PC-9 (cell line): Measurements from ENCODE around the gene AKAP8L. TPM values are rescaled to one million over a fixed set of nuclear protein-coding genes. Genes with fewer than 3 reads are reported as not detected.

Source experiments
- BruUV-seq: library from RNA; stranded (reverse); fragments of 400-500 nt; replicated peaks from 2 replicates; lab custom pipeline; 2021; lab: Mats Ljungman, UMichigan
- CTCF ChIA-PET: fragments of 300-600 bp; sonication (Branson Sonifier 250); formaldehyde crosslinking; loops from one replicate; lab custom pipeline; 2022; ENCODE audit warnings: antibody characterized with exemption; lab: Charles Lee
- POLR2A ChIA-PET: fragments of 300-600 bp; sonication (Branson Sonifier 250); formaldehyde crosslinking; loops from one replicate; lab custom pipeline; 2022; ENCODE audit warnings: antibody characterized with exemption; ENCODE audit not compliant: unreplicated experiment; lab: Charles Lee
- DNase-seq, 2 experiments: peaks; one replicate each; pipeline versions ENCODE4 v3.0.0 to v3.0.0-alpha.2; 2015 to 2022; ENCODE audit warnings: mixed read lengths in 1 of 2
- H2AFZ ChIP-seq: fragments of 200-600 bp; sonication (generic); 2 replicates; pipeline ENCODE4 v1.8.1; 2017; ENCODE audit warnings: antibody characterized with exemption
- H3F3A ChIP-seq: fragments of 200-600 bp; sonication (generic); 2 replicates; pipeline ENCODE4 v1.8.1; 2017; ENCODE audit warnings: antibody characterized with exemption, mild to moderate bottlenecking, low read depth; ENCODE audit not compliant: insufficient read depth
- H3K27ac ChIP-seq: fragments of 200-600 bp; sonication (generic); 2 replicates; pipeline ENCODE4 v1.6.1; 2016; ENCODE audit warnings: mixed run types
- H3K27me3 ChIP-seq: fragments of 200-600 bp; sonication (generic); 2 replicates; pipeline ENCODE4 v1.6.1; 2016; ENCODE audit warnings: low read depth, mixed run types; ENCODE audit not compliant: insufficient read depth
- H3K36me3 ChIP-seq: fragments of 200-600 bp; sonication (generic); 2 replicates; pipeline ENCODE4 v1.6.1; 2016; ENCODE audit warnings: low read depth, mixed run types
- H3K4me1 ChIP-seq: fragments of 200-600 bp; sonication (generic); replicated peaks from 2 replicates; pipeline ENCODE4 v1.6.1; 2016; ENCODE audit warnings: mixed run types; ENCODE audit not compliant: insufficient read depth
- H3K4me2 ChIP-seq: fragments of 200-600 bp; sonication (generic); 2 replicates; pipeline ENCODE4 v1.6.1; 2017; ENCODE audit warnings: mixed run types
- H3K4me3 ChIP-seq: fragments of 200-600 bp; sonication (generic); 2 replicates; pipeline ENCODE4 v1.6.1; 2016; ENCODE audit warnings: mixed run types
- H3K79me2 ChIP-seq: fragments of 200-600 bp; sonication (generic); 2 replicates; pipeline ENCODE4 v1.6.1; 2017; ENCODE audit warnings: low read depth, mixed run types
- H3K9me2 ChIP-seq: fragments of 200-600 bp; sonication (generic); 2 replicates; pipeline ENCODE4 v1.8.1; 2017; ENCODE audit warnings: mild to moderate bottlenecking; ENCODE audit not compliant: insufficient read depth
- H3K9me3 ChIP-seq: fragments of 200-600 bp; sonication (generic); 2 replicates; pipeline ENCODE4 v1.8.1; 2016; ENCODE audit warnings: low read depth; ENCODE audit not compliant: insufficient read depth
- H4K20me1 ChIP-seq: fragments of 200-600 bp; sonication (generic); 2 replicates; pipeline ENCODE4 v1.8.1; 2017; ENCODE audit not compliant: insufficient read depth
- EZH2 ChIP-seq: fragments of 200-600 bp; sonication (generic); IDR thresholded peaks from 2 replicates; pipeline ENCODE4 v1.8.0; 2017; ENCODE audit warnings: antibody characterized with exemption, low read depth
- intact Hi-C: fragments of 100-400 bp; cut with micrococcal nuclease; formaldehyde crosslinking; loops from one replicate; pipeline ENCODE4 v1.10.0; 2022; ENCODE audit not compliant: unreplicated experiment
- total RNA-seq: library from RNA; stranded (reverse); gene quantifications from 2 replicates; pipeline ENCODE4 v1.2.3, GENCODE V29; 2021
- TF ChIP-seq, protein P1 (sequence below): fragments of 200-600 bp; sonication (generic); conservative IDR thresholded peaks from 2 replicates; pipeline ENCODE4 v1.6.1; 2017; ENCODE audit warnings: mixed run types, antibody characterized with exemption, mild to moderate bottlenecking, moderate library complexity

The AKAP8L gene
- total RNA-seq, 1 experiment from 2014 or later = 49.9 TPM

DNA sequence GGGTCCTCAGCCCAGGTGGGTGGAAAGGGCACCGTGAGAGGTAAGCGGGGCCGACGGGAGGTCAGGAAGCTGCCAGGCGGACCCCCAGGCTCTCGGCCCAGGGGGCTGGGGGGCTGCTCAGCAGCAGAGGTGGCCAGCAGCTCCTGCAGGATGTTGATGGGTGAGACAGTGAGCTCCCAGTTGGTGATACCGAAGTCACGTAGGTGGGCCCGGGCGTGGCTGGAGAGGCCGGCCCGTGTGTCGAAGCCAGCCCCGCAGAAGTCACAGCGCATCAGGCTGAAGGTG lies 18.0 kb upstream of the AKAP8L start:
- no peaks in the 10 kb centered on the region for H4K20me1 ChIP-seq
- H3K4me1 ChIP-seq = 0 out of 2 replicates have a peak, but pooled peaks cover 5% of the 10 kb centered on the region
- H3F3A ChIP-seq = peaks cover 8% of the 10 kb centered on the region; the same call in 1 of the 2 replicates
- TF ChIP-seq, protein P1, sequence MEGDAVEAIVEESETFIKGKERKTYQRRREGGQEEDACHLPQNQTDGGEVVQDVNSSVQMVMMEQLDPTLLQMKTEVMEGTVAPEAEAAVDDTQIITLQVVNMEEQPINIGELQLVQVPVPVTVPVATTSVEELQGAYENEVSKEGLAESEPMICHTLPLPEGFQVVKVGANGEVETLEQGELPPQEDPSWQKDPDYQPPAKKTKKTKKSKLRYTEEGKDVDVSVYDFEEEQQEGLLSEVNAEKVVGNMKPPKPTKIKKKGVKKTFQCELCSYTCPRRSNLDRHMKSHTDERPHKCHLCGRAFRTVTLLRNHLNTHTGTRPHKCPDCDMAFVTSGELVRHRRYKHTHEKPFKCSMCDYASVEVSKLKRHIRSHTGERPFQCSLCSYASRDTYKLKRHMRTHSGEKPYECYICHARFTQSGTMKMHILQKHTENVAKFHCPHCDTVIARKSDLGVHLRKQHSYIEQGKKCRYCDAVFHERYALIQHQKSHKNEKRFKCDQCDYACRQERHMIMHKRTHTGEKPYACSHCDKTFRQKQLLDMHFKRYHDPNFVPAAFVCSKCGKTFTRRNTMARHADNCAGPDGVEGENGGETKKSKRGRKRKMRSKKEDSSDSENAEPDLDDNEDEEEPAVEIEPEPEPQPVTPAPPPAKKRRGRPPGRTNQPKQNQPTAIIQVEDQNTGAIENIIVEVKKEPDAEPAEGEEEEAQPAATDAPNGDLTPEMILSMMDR = no peak
- TF ChIP-seq EZH2 = no peak
- no peaks in the 10 kb centered on the region for H3K36me3 ChIP-seq
- intact Hi-C loops = no loop called here
- ChIA-PET POLR2A (no interaction called here), CTCF (interaction anchor here (0.6 kb wide), 1 partner anchor 749 kb away, joined by 3 read pairs; no protein-coding TSS in a partner anchor)
- H2AFZ ChIP-seq = no peak overlapping the region
- H3K27me3 ChIP-seq = no peaks in the 10 kb centered on the region
- H3K9me3 ChIP-seq = no peaks in the 10 kb centered on the region
- H3K9me2 ChIP-seq = no peaks in the 10 kb centered on the region
- no TSS peak for BruUV-seq
- peaks cover 5% of the 10 kb centered on the region for H3K79me2 ChIP-seq
- no peak overlapping the region for H3K4me2 ChIP-seq
- H3K4me3 ChIP-seq = no peak overlapping the region
- no peak overlapping the region for H3K27ac ChIP-seq
- no peak for DNase-seq

DNA sequence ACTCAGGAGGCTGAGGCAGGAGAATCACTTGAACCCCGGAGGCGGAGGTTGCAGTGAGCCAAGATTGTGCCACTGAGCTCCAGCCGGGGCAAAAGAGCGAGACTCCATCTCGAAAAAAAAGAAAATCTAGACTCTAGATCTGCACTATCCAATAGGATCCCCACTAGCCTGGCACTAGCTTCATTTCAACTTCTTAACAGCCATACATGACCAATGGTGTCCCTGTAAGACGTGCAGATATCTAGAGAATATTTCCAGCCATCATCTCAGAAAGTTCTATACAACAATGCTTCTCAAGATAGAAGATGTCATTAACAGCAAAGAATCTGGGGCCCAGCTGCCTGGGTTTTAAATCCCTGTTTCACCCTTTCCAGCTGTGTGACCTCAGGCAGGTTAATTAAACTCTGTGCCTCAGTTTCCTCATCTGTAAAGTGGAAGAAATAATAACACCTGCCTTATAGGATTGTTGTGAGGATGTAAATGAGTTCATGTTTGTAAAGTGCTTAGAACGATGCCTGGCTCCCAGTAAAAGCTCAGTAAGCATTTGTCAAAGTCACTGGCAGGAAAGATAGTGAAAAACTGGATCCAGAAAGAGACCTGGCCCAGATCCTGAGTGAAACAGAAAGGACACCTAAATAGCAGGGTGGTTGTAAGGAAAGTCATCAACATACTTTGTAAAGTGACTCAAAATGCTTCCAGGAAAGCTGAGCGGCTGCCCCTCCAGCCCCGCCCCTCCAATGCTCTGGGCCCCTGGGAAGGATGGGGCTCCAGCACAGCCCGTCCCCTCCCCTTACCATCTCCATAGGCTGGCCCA lies 17.4 kb upstream of the AKAP8L start:
- no peak overlapping the region for H3K4me2 ChIP-seq
- no peaks in the 10 kb centered on the region for H4K20me1 ChIP-seq
- POLR2A ChIA-PET = interaction anchor here (0.6 to 1.0 kb wide), 3 partner anchors 16 to 819 kb away, joined by 3 to 12 read pairs (median 4); no protein-coding TSS in a partner anchor
- peaks cover 8% of the 10 kb centered on the region; the same call in 1 of the 2 replicates for H3F3A ChIP-seq
- H3K9me3 ChIP-seq = no peaks in the 10 kb centered on the region
- H3K9me2 ChIP-seq = no peaks in the 10 kb centered on the region
- intact Hi-C loops = no loop called here
- TF ChIP-seq EZH2 = no peak
- TF ChIP-seq, protein P1 = no peak
- no peak overlapping the region for H3K27ac ChIP-seq
- no peak overlapping the region for H2AFZ ChIP-seq
- CTCF ChIA-PET = interaction anchor here (0.6 kb wide), 1 partner anchor 749 kb away, joined by 3 read pairs; no protein-coding TSS in a partner anchor
- no TSS peak for BruUV-seq
- H3K27me3 ChIP-seq = no peaks in the 10 kb centered on the region
- H3K36me3 ChIP-seq = no peaks in the 10 kb centered on the region
- no peak for DNase-seq
- H3K4me3 ChIP-seq = no peak overlapping the region
- peaks cover 10% of the 10 kb centered on the region for H3K79me2 ChIP-seq
- H3K4me1 ChIP-seq = peaks cover 5% of the 10 kb centered on the region

DNA sequence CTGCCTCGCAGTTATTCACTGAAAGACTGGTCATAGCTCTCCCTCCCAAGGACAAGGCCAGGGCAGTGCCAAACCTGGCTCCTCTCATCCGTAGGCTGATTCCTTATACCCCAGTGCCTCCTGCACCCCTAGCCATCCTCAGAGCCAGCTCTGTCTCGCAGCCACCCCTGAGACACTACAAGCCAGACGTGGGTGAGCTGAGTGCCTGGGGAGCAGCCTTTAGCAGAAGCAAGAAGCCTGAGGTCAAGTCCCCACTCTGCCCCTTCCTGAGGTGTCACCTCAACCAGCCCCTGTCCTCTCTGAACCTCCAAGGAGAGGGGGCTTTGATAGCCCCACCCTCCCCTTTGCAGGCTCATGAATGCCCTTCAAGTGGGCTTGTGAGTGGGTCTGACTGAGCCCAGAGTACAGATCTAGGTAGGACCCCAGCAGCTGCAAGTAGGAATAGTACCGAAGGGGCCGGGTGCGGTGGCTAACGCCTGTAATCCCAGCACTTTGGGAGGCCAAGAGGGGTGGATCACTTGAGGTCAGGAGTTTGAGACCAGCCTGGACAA lies 14.8 kb upstream of the AKAP8L start:
- Histone ChIP-seq H3K4me2 (peak overlapping the region; percentile 90), H2AFZ (peak overlapping the region; percentile 89; the same call in 1 of the 2 replicates), H3K4me1 (peaks cover 12% of the 10 kb centered on the region), H3K4me3 (peak overlapping the region; percentile 95), H3K27me3 (no peaks in the 10 kb centered on the region), H3F3A (peaks cover 8% of the 10 kb centered on the region; the same call in 1 of the 2 replicates), H4K20me1 (peaks cover 13% of the 10 kb centered on the region), H3K79me2 (peaks cover 35% of the 10 kb centered on the region), H3K9me3 (no peaks in the 10 kb centered on the region), H3K36me3 (no peaks in the 10 kb centered on the region), H3K9me2 (no peaks in the 10 kb centered on the region), H3K27ac (no peak overlapping the region)
- BruUV-seq = no TSS peak
- POLR2A ChIA-PET = interaction anchor here (0.5 kb wide), 1 partner anchor 214 kb away, joined by 3 read pairs; no protein-coding TSS in a partner anchor
- no peak for TF ChIP-seq EZH2
- TF ChIP-seq, protein P1 = no peak
- intact Hi-C loops = no loop called here
- CTCF ChIA-PET = interaction anchor here (0.5 kb wide), 1 partner anchor 1099 kb away, joined by 3 read pairs; no protein-coding TSS in a partner anchor
- no peak for DNase-seq
